MCF 10A (cell line): ENCODE results near the gene ARHGEF11. TPM values are rescaled to one million over a fixed set of nuclear protein-coding genes. Genes with fewer than 3 reads are reported as not detected.

Experiments used
- BruUV-seq: library from RNA; stranded (reverse); fragments of 400-500 nt; replicated peaks from 2 replicates; lab custom pipeline; 2021; lab: Mats Ljungman, UMichigan
- CTCF ChIA-PET: fragments of 300-600 bp; sonication (Branson Sonifier 250); formaldehyde crosslinking; extraction: SDS; loops from one replicate; lab custom pipeline; 2021; ENCODE audit warnings: antibody characterized with exemption, inconsistent platforms; lab: Yijun Ruan, JAX
- POLR2A ChIA-PET: fragments of 300-600, 350-650 bp; sonication (Branson Sonifier 250); formaldehyde crosslinking; extraction: SDS; loops from one replicate; lab custom pipeline; 2020; ENCODE audit warnings: antibody characterized with exemption, inconsistent platforms; lab: Yijun Ruan, JAX
- DNase-seq: peaks from one replicate; pipeline ENCODE4 v3.0.0-alpha.2; 2018; ENCODE audit not compliant: unreplicated experiment
- H3K27ac Mint-ChIP-seq: one replicate; pipeline ENCODE4 v1.8.0; 2022; ENCODE audit warnings: mild to moderate bottlenecking, low read depth, mixed read lengths; ENCODE audit not compliant: unreplicated experiment
- H3K27me3 Mint-ChIP-seq: one replicate; pipeline ENCODE4 v1.8.0; 2022; ENCODE audit warnings: mixed read lengths; ENCODE audit not compliant: insufficient read depth, unreplicated experiment
- H3K36me3 Mint-ChIP-seq: one replicate; pipeline ENCODE4 v1.8.0; 2022; ENCODE audit warnings: mild to moderate bottlenecking, moderate library complexity, mixed read lengths; ENCODE audit not compliant: insufficient read depth, unreplicated experiment
- H3K4me1 Mint-ChIP-seq: one replicate; pipeline ENCODE4 v1.8.0; 2022; ENCODE audit warnings: mixed read lengths; ENCODE audit not compliant: insufficient read depth, unreplicated experiment
- H3K4me3 Mint-ChIP-seq: one replicate; pipeline ENCODE4 v1.8.0; 2022; ENCODE audit warnings: mild to moderate bottlenecking, moderate library complexity, mixed read lengths; ENCODE audit not compliant: unreplicated experiment
- H3K9me3 Mint-ChIP-seq: one replicate; pipeline ENCODE4 v1.8.0; 2022; ENCODE audit warnings: mixed read lengths; ENCODE audit not compliant: unreplicated experiment
- intact Hi-C: fragments of 100-400 bp; cut with micrococcal nuclease; formaldehyde crosslinking; loops from 2 replicates; pipeline ENCODE4 v1.14.1; 2022
- total RNA-seq: library from RNA; stranded (reverse); gene quantifications from 2 replicates; pipeline ENCODE4 v1.2.3, GENCODE V29; 2022
- TF ChIP-seq, protein P1 (sequence below): fragments of 200-600 bp; IDR thresholded peaks from one replicate; pipeline ENCODE4 v1.8.0; 2022; ENCODE audit warnings: antibody characterized with exemption, mild to moderate bottlenecking; ENCODE audit not compliant: unreplicated experiment

The ARHGEF11 gene
- total RNA-seq, 1 experiment from 2014 or later, result 34.5 TPM

GRCh38 chr1:156944268-156944667, 101.3 kb downstream of the ARHGEF11 start:
- no TSS peak for BruUV-seq
- CTCF ChIA-PET, result interaction anchor here (0.6 to 1.6 kb wide), 3 partner anchors 17 to 159 kb away, joined by 4 to 5 read pairs (median 5); no protein-coding TSS in a partner anchor
- no peaks in the 10 kb centered on the region for H3K4me1 Mint-ChIP-seq
- TF ChIP-seq, protein P1, sequence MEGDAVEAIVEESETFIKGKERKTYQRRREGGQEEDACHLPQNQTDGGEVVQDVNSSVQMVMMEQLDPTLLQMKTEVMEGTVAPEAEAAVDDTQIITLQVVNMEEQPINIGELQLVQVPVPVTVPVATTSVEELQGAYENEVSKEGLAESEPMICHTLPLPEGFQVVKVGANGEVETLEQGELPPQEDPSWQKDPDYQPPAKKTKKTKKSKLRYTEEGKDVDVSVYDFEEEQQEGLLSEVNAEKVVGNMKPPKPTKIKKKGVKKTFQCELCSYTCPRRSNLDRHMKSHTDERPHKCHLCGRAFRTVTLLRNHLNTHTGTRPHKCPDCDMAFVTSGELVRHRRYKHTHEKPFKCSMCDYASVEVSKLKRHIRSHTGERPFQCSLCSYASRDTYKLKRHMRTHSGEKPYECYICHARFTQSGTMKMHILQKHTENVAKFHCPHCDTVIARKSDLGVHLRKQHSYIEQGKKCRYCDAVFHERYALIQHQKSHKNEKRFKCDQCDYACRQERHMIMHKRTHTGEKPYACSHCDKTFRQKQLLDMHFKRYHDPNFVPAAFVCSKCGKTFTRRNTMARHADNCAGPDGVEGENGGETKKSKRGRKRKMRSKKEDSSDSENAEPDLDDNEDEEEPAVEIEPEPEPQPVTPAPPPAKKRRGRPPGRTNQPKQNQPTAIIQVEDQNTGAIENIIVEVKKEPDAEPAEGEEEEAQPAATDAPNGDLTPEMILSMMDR, result no peak
- no peak overlapping the region for H3K27ac Mint-ChIP-seq
- peaks cover 66% of the 10 kb centered on the region for H3K36me3 Mint-ChIP-seq
- no peaks in the 10 kb centered on the region for H3K9me3 Mint-ChIP-seq
- POLR2A ChIA-PET, result no interaction called here
- intact Hi-C loops, result no loop called here
- no peak overlapping the region for H3K4me3 Mint-ChIP-seq
- DNase-seq, result no peak
- no peaks in the 10 kb centered on the region for H3K27me3 Mint-ChIP-seq

- no peaks in the 10 kb centered on the region for H3K9me3 Mint-ChIP-seq
Observed at GRCh38 chr1:156943756-156944155, 101.8 kb downstream of the ARHGEF11 start.

DNA sequence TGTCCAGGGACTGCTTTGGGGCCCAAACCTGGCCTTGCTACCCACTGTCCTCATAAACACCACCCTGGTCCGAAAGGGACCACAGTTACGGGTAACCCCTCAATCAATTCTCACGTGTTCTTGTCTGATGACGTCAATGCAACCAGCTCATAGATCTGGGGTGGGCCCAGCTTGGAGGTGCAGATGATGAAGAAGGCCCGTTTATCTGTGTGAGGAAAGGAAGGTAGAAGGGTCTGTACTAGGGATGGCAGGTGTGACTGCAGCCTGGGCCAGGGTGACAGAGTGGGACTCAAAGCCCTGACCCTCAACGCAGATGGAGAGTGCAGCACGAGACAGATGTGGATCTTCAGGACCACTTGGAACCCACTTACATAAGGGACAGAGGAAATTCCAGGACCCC, 103.0 kb downstream of the ARHGEF11 start:
- H3K36me3 Mint-ChIP-seq, result peaks cover 67% of the 10 kb centered on the region

More at GRCh38 chr1:156943756-156944155, 101.8 kb downstream of the ARHGEF11 start:
- Mint-ChIP-seq H3K27ac (no peak overlapping the region), H3K4me3 (no peak overlapping the region), H3K36me3 (peaks cover 66% of the 10 kb centered on the region), H3K4me1 (no peaks in the 10 kb centered on the region), H3K27me3 (no peaks in the 10 kb centered on the region)
- BruUV-seq, result no TSS peak
- intact Hi-C loops, result no loop called here
- POLR2A ChIA-PET, result no interaction called here
- CTCF ChIA-PET, result interaction anchor here (0.6 to 1.6 kb wide), 3 partner anchors 16 to 158 kb away, joined by 4 to 5 read pairs (median 5); no protein-coding TSS in a partner anchor
- TF ChIP-seq, protein P1, result no peak
- no peak for DNase-seq

GRCh38 chr1:156942176-156942575, 103.4 kb downstream of the ARHGEF11 start:
- TF ChIP-seq, protein P1, result no peak
- DNase-seq, result no peak
- peaks cover 63% of the 10 kb centered on the region for H3K36me3 Mint-ChIP-seq
- no peak overlapping the region for H3K4me3 Mint-ChIP-seq
- ChIA-PET POLR2A (interaction anchor here (0.9 kb wide), 1 partner anchor 57 kb away, joined by 3 read pairs; no protein-coding TSS in a partner anchor), CTCF (interaction anchor here (1.7 to 3.3 kb wide), 2 partner anchors 13 to 103 kb away, joined by 8 to 20 read pairs; no protein-coding TSS in a partner anchor)
- no peaks in the 10 kb centered on the region for H3K27me3 Mint-ChIP-seq
- intact Hi-C loops, result no loop called here
- H3K4me1 Mint-ChIP-seq, result no peaks in the 10 kb centered on the region
- H3K27ac Mint-ChIP-seq, result no peak overlapping the region
- BruUV-seq, result no TSS peak
- no peaks in the 10 kb centered on the region for H3K9me3 Mint-ChIP-seq

More for the DNA sequence above, 103.0 kb downstream of the ARHGEF11 start:
- TF ChIP-seq, protein P1, result no peak
- no peaks in the 10 kb centered on the region for H3K27me3 Mint-ChIP-seq
- H3K27ac Mint-ChIP-seq, result no peak overlapping the region
- no TSS peak for BruUV-seq
- H3K4me1 Mint-ChIP-seq, result no peaks in the 10 kb centered on the region
- POLR2A ChIA-PET, result interaction anchor here (0.9 kb wide), 1 partner anchor 58 kb away, joined by 3 read pairs; no protein-coding TSS in a partner anchor
- CTCF ChIA-PET, result interaction anchor here (1.7 to 3.3 kb wide), 2 partner anchors 14 to 104 kb away, joined by 8 to 20 read pairs; no protein-coding TSS in a partner anchor
- no peak overlapping the region for H3K4me3 Mint-ChIP-seq
- intact Hi-C loops, result no loop called here
- no peak for DNase-seq
- no peaks in the 10 kb centered on the region for H3K9me3 Mint-ChIP-seq
